GM12892 (cell line): ENCODE data around the gene SPNS3.

ENCODE experiments used
- POLR2AphosphoS5 ChIP-seq: IDR thresholded peaks from 2 replicates; pipeline ENCODE4 v1.6.1; 2011; ENCODE audit warnings: low read depth, low read length, control low read depth
- TAF1 ChIP-seq: IDR thresholded peaks from 2 replicates; pipeline ENCODE4 v1.6.1; 2011; ENCODE audit warnings: low read depth, mild to moderate bottlenecking, control low read depth, low read length, borderline replicate concordance

DNA sequence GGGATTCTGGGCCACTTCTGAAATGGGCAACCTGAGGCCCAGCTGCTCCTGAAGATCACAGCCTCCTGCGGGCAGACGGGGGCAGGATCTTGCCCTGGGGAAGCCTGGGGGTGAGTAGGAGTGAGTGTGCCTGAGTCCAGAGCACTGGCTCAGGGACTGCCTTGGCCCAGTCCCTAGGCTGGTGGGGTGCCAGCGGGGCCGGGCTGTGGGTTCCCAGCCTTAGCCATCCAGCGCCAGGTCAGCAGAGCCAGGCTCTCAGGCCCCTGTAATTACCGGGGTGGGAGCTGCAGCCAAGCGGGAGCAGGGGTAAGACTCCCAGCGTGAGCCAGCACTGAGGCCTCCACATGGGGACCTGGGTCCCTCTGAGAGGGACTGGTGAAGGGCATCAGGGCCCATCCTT is 73.2 kb downstream of the SPNS3 start:
- TF ChIP-seq POLR2AphosphoS5 (no peak), TAF1 (no peak)
